ENCODE results near the gene MAP6D1. TPM values are rescaled to one million over a fixed set of nuclear protein-coding genes. Genes with fewer than 3 reads are reported as not detected.
A peak's percentile ranks its signal among the peaks of the same experiment; 100 is the strongest.
"Not testable (repeated sequence)": the region's sequence is repeated elsewhere in the genome, so short reads cannot be mapped to it uniquely, and the experiment has no call there.

MAP6D1 gene
- total RNA-seq, 2 experiments from 2014 or later = 0.90 to 0.91 TPM

GRCh38 chr3:183794452-183794851 lies 30.9 kb downstream of the MAP6D1 start:
- POLR2A ChIA-PET = no interaction called here
- ATAC-seq (no peak), DNase-seq (no peak)
- Mint-ChIP-seq H3K36me3 (ENCODE audit: low read depth) (peaks cover 51% of the 10 kb centered on the region), H3K4me3 (no peak overlapping the region), H3K27ac (no peak overlapping the region), H3K4me1 (ENCODE audit: low read depth) (peaks cover 2% of the 10 kb centered on the region), H3K27me3 (ENCODE audit: low read depth) (no peaks in the 10 kb centered on the region), H3K9me3 (ENCODE audit: insufficient read depth) (no peaks in the 10 kb centered on the region)
- CTCF ChIA-PET = interaction anchor here (0.7 to 2.8 kb wide), 2 partner anchors 27 to 90 kb away, joined by 3 to 7 read pairs; partner anchors contain the start of gene PARL

GRCh38 chr3:183792976-183793375 lies 32.4 kb downstream of the MAP6D1 start:
- no peak overlapping the region for H3K4me3 Mint-ChIP-seq
- H3K36me3 Mint-ChIP-seq (ENCODE audit: low read depth) = peaks cover 51% of the 10 kb centered on the region
- peaks cover 6% of the 10 kb centered on the region for H3K4me1 Mint-ChIP-seq (ENCODE audit: low read depth)
- H3K27me3 Mint-ChIP-seq (ENCODE audit: low read depth) = no peaks in the 10 kb centered on the region
- H3K9me3 Mint-ChIP-seq (ENCODE audit: insufficient read depth) = no peaks in the 10 kb centered on the region
- ATAC-seq (no peak), DNase-seq (no peak)
- CTCF ChIA-PET = interaction anchor here (0.6 to 1.5 kb wide), 2 partner anchors 91 kb away, joined by 3 read pairs; partner anchors contain the start of gene PARL
- POLR2A ChIA-PET = no interaction called here
- no peak overlapping the region for H3K27ac Mint-ChIP-seq

- no peak for ATAC-seq
- POLR2A ChIA-PET = no interaction called here
- Mint-ChIP-seq H3K4me1 (ENCODE audit: low read depth) (peaks cover 6% of the 10 kb centered on the region), H3K27ac (no peak overlapping the region), H3K27me3 (ENCODE audit: low read depth) (no peaks in the 10 kb centered on the region), H3K36me3 (ENCODE audit: low read depth) (peaks cover 57% of the 10 kb centered on the region), H3K9me3 (ENCODE audit: insufficient read depth) (no peaks in the 10 kb centered on the region), H3K4me3 (no peak overlapping the region)
- CTCF ChIA-PET = interaction anchor here (1.2 kb wide), 1 partner anchor 23 kb away, joined by 3 read pairs; no protein-coding TSS in a partner anchor
- no peak for DNase-seq
Measured at GRCh38 chr3:183790700-183791099, 34.7 kb downstream of the MAP6D1 start.

GRCh38 chr3:183789826-183790225 lies 35.6 kb downstream of the MAP6D1 start:
- peaks cover 58% of the 10 kb centered on the region for H3K36me3 Mint-ChIP-seq (ENCODE audit: low read depth)
- H3K4me3 Mint-ChIP-seq = no peak overlapping the region
- DNase-seq (no peak), ATAC-seq (no peak)
- H3K27ac Mint-ChIP-seq = peak overlapping the region; percentile 26
- H3K4me1 Mint-ChIP-seq (ENCODE audit: low read depth) = peaks cover 6% of the 10 kb centered on the region
- no peaks in the 10 kb centered on the region for H3K9me3 Mint-ChIP-seq (ENCODE audit: insufficient read depth)
- no peaks in the 10 kb centered on the region for H3K27me3 Mint-ChIP-seq (ENCODE audit: low read depth)
- ChIA-PET CTCF (interaction anchor here (0.7 to 1.6 kb wide), 3 partner anchors 15 to 198 kb away, joined by 3 to 4 read pairs (median 3); no protein-coding TSS in a partner anchor), POLR2A (interaction anchor here (0.6 kb wide), 1 partner anchor 350 kb away, joined by 3 read pairs; no protein-coding TSS in a partner anchor)

GRCh38 chr3:183784503-183784902 lies 40.9 kb downstream of the MAP6D1 start:
- H3K9me3 Mint-ChIP-seq (ENCODE audit: insufficient read depth); ATAC-seq; H3K27ac Mint-ChIP-seq; H3K27me3 Mint-ChIP-seq (ENCODE audit: low read depth); H3K4me1 Mint-ChIP-seq (ENCODE audit: low read depth); CTCF ChIA-PET; DNase-seq; H3K4me3 Mint-ChIP-seq; POLR2A ChIA-PET: not testable (repeated sequence)
- peaks cover 66% of the 10 kb centered on the region for H3K36me3 Mint-ChIP-seq (ENCODE audit: low read depth)

- H3K4me1 Mint-ChIP-seq (ENCODE audit: low read depth) = no peaks in the 10 kb centered on the region
- H3K9me3 Mint-ChIP-seq (ENCODE audit: insufficient read depth) = no peaks in the 10 kb centered on the region
- CTCF ChIA-PET = no interaction called here
- ATAC-seq (no peak), DNase-seq (no peak)
- peaks cover 68% of the 10 kb centered on the region for H3K36me3 Mint-ChIP-seq (ENCODE audit: low read depth)
- H3K27ac Mint-ChIP-seq = no peak overlapping the region
- POLR2A ChIA-PET = interaction anchor here (0.6 kb wide), 1 partner anchor 330 kb away, joined by 3 read pairs; no protein-coding TSS in a partner anchor
- no peak overlapping the region for H3K4me3 Mint-ChIP-seq
- H3K27me3 Mint-ChIP-seq (ENCODE audit: low read depth) = no peaks in the 10 kb centered on the region
Measured at GRCh38 chr3:183782576-183783276, 42.7 kb downstream of the MAP6D1 start.

GRCh38 chr3:183781246-183781645 lies 44.1 kb downstream of the MAP6D1 start:
- Mint-ChIP-seq H3K4me3 (no peak overlapping the region), H3K36me3 (ENCODE audit: low read depth) (peaks cover 68% of the 10 kb centered on the region), H3K9me3 (ENCODE audit: insufficient read depth) (no peaks in the 10 kb centered on the region), H3K27me3 (ENCODE audit: low read depth) (no peaks in the 10 kb centered on the region), H3K4me1 (ENCODE audit: low read depth) (no peaks in the 10 kb centered on the region), H3K27ac (no peak overlapping the region)
- DNase-seq (no peak), ATAC-seq (no peak)
- ChIA-PET CTCF (interaction anchor here (1.9 to 2.2 kb wide), 2 partner anchors 14 to 104 kb away, joined by 4 to 14 read pairs; partner anchors contain the start of gene PARL), POLR2A (no interaction called here)

GRCh38 chr3:183779896-183780465 lies 45.4 kb downstream of the MAP6D1 start:
- Mint-ChIP-seq H3K27me3 (ENCODE audit: low read depth) (no peaks in the 10 kb centered on the region), H3K27ac (no peak overlapping the region), H3K4me3 (no peak overlapping the region), H3K9me3 (ENCODE audit: insufficient read depth) (no peaks in the 10 kb centered on the region), H3K36me3 (ENCODE audit: low read depth) (peaks cover 70% of the 10 kb centered on the region), H3K4me1 (ENCODE audit: low read depth) (no peaks in the 10 kb centered on the region)
- DNase-seq = no peak
- ChIA-PET CTCF (interaction anchor here (1.9 to 3.0 kb wide), 3 partner anchors 13 to 105 kb away, joined by 4 to 14 read pairs (median 13); partner anchors contain the start of gene PARL), POLR2A (no interaction called here)
- ATAC-seq = no peak

- DNase-seq (no peak), ATAC-seq (no peak)
- Mint-ChIP-seq H3K4me3 (no peak overlapping the region), H3K36me3 (ENCODE audit: low read depth) (peaks cover 67% of the 10 kb centered on the region), H3K4me1 (ENCODE audit: low read depth) (no peaks in the 10 kb centered on the region), H3K27ac (no peak overlapping the region), H3K27me3 (ENCODE audit: low read depth) (no peaks in the 10 kb centered on the region), H3K9me3 (ENCODE audit: insufficient read depth) (no peaks in the 10 kb centered on the region)
- ChIA-PET POLR2A (no interaction called here), CTCF (interaction anchor here (3.0 kb wide), 1 partner anchor 11 kb away, joined by 13 read pairs; no protein-coding TSS in a partner anchor)
Measured at GRCh38 chr3:183777016-183777618, 48.3 kb downstream of the MAP6D1 start.

- H3K9me3 Mint-ChIP-seq (ENCODE audit: insufficient read depth); DNase-seq; H3K27ac Mint-ChIP-seq; H3K4me1 Mint-ChIP-seq (ENCODE audit: low read depth); POLR2A ChIA-PET; H3K27me3 Mint-ChIP-seq (ENCODE audit: low read depth); CTCF ChIA-PET; H3K4me3 Mint-ChIP-seq; ATAC-seq: not testable (repeated sequence)
- H3K36me3 Mint-ChIP-seq (ENCODE audit: low read depth) = peaks cover 66% of the 10 kb centered on the region
Measured at GRCh38 chr3:183776451-183776850, 48.9 kb downstream of the MAP6D1 start.

- H3K9me3 Mint-ChIP-seq (ENCODE audit: insufficient read depth) = no peaks in the 10 kb centered on the region
- H3K36me3 Mint-ChIP-seq (ENCODE audit: low read depth) = peaks cover 64% of the 10 kb centered on the region
- no peak for ATAC-seq
- H3K27ac Mint-ChIP-seq = no peak overlapping the region
- H3K4me3 Mint-ChIP-seq = no peak overlapping the region
- H3K27me3 Mint-ChIP-seq (ENCODE audit: low read depth) = no peaks in the 10 kb centered on the region
- CTCF ChIA-PET = interaction anchor here (1.1 kb wide), 1 partner anchor 9 kb away, joined by 4 read pairs; no protein-coding TSS in a partner anchor
- H3K4me1 Mint-ChIP-seq (ENCODE audit: low read depth) = no peaks in the 10 kb centered on the region
- no peak for DNase-seq
- POLR2A ChIA-PET = no interaction called here
Measured at GRCh38 chr3:183775781-183776180, 49.6 kb downstream of the MAP6D1 start.

- H3K27ac Mint-ChIP-seq = no peak overlapping the region
- no peak for DNase-seq
- CTCF ChIA-PET = interaction anchor here (1.1 kb wide), 2 partner anchors 10 to 15 kb away, joined by 4 to 5 read pairs; no protein-coding TSS in a partner anchor
Measured at GRCh38 chr3:183774631-183775030, 50.7 kb downstream of the MAP6D1 start.

More at GRCh38 chr3:183774631-183775030, 50.7 kb downstream of the MAP6D1 start:
- POLR2A ChIA-PET = interaction anchor here (0.6 kb wide), 1 partner anchor 21 kb away, joined by 3 read pairs; no protein-coding TSS in a partner anchor
- Mint-ChIP-seq H3K4me3 (no peak overlapping the region), H3K36me3 (ENCODE audit: low read depth) (peaks cover 59% of the 10 kb centered on the region), H3K9me3 (ENCODE audit: insufficient read depth) (no peaks in the 10 kb centered on the region), H3K27me3 (ENCODE audit: low read depth) (no peaks in the 10 kb centered on the region), H3K4me1 (ENCODE audit: low read depth) (no peaks in the 10 kb centered on the region)
- no peak for ATAC-seq
